HK-2 (cell line): ENCODE measurements around the gene BRCA2.
"Not testable (repeated sequence)": the region's sequence is repeated elsewhere in the genome, so short reads cannot be mapped to it uniquely, and the experiment has no call there.

Experiments used
- DNase-seq: peaks from one replicate; pipeline ENCODE4 v3.0.0-alpha.2; 2018; ENCODE audit not compliant: unreplicated experiment

Gene BRCA2

DNA sequence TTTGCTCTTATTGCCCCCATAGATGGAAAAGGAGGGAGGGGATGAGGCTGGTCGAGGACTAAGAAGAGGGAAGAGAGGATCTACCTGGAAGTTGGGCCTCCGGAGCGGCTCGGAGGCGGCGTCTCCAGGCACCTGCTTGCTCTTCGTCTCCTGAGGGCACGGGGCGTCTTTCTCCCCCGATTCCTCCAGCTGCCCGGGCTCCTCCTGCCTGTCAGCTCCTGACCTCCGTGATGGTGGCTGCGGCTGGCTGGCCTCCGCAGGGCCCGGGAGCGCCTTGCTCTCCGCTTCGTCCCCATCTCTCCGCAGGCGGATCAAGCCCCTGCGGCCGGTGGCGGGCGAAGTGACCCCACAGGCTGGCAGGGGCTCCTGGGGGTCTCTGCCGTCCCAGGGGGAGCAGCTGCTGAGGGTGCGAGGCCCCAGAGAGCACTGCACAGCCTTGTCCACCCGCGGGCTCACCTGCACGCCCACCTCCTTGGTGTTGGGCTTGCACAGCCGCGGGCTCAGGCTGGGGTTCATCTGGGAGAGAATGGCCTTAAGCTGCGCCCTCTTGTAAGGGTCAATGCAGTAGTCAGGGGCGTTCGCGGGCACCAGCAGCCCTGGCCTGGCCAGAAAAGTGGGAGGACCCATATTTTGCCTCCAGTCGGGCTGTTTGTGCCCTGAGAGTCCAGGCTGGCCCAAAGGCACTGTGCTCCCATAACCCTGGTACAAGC, 4.0 kb upstream of the BRCA2 start:
- no peak for DNase-seq

DNA sequence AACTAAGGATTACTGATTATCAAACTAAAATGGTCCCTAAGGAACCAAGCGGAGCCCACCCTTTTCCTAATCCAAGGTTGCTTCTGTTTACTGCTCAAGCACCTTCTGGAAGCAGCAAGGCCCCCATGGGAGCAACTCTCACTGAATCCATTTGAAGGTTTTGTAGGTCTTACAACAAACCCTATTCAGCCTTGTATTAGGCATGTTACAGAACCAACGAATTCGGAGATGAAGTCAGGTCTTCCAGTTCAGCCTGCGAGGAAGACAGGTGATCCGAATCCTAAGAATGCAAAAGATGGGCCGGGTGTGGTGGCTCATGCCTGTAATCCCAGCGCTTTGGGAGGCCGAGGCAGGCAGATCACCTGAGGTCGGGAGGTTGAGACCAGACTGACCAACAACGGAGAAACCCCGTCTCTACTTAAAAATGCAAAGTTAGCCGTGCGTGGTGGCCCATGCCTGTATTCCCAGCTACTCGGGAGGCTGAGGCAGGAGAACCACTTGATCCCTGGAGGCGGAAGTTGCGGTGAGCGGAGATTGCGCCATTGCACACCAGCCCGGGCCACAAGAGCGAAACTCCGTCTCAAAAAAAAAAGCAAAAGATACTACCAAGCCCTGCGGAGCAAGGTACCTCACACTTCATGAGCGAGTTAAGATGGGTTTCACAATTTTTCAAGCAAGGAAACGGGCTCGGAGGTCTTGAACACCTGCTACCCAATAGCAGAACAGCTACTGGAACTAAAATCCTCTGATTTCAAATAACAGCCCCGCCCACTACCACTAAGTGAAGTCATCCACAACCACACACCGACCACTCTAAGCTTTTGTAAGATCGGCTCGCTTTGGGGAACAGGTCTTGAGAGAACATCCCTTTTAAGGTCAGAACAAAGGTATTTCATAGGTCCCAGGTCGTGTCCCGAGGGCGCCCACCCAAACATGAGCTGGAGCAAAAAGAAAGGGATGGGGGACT, 754 bp upstream of the BRCA2 start:
- no peak for DNase-seq

DNA sequence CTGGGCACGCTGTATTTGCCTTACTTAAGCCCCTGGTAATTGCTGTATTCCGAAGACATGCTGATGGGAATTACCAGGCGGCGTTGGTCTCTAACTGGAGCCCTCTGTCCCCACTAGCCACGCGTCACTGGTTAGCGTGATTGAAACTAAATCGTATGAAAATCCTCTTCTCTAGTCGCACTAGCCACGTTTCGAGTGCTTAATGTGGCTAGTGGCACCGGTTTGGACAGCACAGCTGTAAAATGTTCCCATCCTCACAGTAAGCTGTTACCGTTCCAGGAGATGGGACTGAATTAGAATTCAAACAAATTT, 676 bp downstream of the BRCA2 start:
- DNase-seq: no peak

DNA sequence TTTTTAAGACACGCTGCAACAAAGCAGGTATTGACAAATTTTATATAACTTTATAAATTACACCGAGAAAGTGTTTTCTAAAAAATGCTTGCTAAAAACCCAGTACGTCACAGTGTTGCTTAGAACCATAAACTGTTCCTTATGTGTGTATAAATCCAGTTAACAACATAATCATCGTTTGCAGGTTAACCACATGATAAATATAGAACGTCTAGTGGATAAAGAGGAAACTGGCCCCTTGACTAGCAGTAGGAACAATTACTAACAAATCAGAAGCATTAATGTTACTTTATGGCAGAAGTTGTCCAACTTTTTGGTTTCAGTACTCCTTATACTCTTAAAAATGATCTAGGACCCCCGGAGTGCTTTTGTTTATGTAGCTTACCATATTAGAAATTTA, 1.2 kb downstream of the BRCA2 start:
- DNase-seq: no peak

DNA sequence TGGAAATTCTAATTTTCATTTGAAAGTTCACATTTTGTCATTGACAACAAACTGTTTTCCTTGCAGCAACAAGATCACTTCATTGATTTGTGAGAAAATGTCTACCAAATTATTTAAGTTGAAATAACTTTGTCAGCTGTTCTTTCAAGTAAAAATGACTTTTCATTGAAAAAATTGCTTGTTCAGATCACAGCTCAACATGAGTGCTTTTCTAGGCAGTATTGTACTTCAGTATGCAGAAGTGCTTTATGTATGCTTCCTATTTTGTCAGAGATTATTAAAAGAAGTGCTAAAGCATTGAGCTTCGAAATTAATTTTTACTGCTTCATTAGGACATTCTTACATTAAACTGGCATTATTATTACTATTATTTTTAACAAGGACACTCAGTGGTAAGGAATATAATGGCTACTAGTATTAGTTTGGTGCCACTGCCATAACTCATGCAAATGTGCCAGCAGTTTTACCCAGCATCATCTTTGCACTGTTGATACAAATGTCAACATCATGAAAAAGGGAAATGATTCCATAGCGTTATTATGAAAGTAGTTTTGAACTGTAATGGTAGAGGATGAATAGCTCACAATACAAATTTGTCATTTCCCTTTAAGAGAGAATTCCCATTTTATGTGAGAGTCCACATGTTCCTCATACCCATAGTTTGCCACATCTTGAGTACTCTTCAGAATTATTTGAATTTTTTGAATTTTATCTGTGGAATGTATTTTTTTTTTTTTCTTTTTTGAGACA, 2.6 kb downstream of the BRCA2 start:
- no peak for DNase-seq

DNA sequence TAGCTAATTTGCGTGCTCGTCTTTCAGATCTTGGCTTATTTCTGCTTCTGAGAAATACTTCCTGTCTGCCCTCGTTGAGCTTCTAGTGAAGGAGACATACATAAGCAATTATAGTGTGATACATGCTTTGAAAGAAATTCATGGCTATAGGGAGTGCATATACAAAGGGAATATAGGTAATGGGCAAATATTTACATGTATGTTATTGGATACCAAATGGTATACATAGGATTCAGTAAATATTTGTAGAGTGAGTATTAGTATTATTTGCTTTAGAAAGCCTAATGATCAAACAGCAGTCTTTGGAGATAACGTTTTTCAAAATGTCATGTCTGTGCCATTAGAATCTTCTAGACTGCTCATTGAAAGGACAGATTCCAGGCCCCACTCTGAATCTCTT, 5.2 kb downstream of the BRCA2 start:
- DNase-seq: no peak

DNA sequence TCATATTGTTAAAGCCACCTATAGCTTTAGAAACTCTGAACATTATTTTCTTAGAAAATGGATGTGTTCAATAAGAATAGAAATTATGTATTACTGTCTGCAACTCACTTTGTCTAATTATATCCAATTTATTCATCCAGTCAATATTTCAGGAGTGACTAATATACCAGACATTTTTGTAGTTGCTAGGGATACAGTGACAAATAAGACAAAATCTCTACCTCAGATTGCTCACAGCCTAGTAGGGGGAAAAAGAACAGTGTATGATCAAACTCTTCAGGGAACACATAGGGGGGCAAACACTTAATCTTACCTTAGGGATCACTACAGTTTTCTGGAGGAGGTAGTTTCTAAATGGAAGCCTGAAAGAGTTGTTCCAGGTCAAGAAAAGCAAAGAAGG, 8.6 kb downstream of the BRCA2 start:
- DNase-seq: no peak

DNA sequence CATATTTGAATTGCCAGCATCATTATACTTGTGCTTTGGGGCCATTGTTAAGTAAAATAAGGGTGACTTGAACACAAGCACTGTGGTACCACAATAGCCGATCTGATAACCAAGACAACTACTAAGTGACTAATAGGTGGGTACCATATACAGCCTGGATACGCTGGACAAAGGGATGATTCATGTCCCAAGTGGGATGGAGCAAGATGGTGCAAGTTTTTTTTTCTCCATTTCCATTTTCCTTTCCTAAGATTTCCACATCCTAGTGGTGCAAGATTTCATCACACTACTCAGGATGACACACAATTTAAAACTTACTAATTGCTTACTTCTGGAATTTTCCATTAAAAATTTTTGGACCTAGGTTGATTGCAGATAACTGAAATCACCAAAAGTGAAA, 15.1 kb downstream of the BRCA2 start:
- DNase-seq: no peak

DNA sequence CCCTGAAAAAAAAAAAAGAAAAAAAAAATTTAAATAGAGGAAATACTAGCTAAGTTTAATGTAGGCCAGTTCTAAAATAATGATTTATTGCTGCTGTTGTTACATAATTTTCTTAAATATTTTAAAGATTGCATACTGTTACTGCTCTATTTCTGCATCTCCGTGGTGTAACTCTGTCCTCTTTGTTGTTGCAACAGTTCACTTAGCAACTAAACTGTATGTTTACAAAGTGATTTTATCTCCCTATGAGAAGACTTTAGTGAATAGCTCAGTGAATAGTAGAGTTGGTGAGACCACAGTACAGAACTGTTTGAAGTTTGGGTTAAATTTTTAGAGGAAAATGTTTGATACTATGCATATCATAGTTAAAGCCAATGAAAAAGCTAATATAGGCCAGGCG, 19.4 kb downstream of the BRCA2 start:
- no peak for DNase-seq

DNA sequence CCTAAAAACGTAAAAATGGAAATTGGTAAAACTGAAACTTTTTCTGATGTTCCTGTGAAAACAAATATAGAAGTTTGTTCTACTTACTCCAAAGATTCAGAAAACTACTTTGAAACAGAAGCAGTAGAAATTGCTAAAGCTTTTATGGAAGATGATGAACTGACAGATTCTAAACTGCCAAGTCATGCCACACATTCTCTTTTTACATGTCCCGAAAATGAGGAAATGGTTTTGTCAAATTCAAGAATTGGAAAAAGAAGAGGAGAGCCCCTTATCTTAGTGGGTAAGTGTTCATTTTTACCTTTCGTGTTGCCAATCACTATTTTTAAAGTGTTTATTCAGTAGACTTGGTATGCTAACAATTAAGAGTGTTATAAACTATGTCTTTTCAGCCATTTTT, 25.6 kb downstream of the BRCA2 start:
- no peak for DNase-seq

DNA sequence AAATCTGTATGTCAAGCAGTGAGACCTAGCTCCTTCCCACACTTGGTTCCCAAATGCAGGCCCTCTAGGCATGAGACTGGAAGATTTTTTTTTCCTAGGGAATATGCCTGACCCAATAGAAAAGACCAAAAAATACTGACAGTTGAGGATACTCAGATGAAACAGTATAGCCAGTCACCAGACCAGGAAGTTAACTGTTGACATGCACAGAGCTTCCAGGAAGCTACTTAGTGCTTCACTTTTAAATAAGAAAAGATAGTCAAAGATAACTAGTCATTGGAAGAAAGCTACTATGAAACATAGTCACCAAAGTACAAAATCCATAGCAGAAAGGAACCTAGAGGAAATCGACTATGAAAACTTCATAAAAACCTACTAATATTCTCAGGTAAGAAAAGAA, 32.3 kb downstream of the BRCA2 start:
- no peak for DNase-seq

DNA sequence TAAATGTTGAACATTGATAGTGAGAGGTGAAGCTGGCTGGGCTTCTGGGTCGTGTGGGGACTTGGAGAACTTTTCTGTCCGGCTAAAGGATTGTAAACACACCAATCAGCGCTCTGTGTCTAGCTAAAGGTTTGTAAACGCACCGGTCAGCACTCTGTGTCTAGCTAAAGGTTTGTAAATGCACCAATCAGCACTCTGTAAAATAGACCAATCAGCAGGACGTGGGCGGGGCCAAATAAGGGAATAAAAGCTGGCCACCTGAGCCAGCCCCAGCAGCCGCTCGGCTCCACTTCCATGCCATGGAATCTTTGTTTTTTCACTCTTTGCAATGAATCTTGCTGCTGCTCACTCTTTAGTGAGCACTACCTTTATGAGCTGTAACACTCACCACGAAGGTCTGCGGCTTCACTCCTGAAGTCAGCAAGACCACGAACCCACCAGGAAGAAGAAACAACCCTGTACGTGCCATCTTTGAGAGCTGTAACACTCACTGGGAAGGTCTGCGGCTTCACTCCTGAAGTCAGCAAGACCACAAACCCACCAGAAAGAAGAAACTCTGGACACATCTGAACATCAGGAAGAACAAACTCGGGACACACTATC, 35.6 kb downstream of the BRCA2 start:
- not testable (repeated sequence) for DNase-seq

DNA sequence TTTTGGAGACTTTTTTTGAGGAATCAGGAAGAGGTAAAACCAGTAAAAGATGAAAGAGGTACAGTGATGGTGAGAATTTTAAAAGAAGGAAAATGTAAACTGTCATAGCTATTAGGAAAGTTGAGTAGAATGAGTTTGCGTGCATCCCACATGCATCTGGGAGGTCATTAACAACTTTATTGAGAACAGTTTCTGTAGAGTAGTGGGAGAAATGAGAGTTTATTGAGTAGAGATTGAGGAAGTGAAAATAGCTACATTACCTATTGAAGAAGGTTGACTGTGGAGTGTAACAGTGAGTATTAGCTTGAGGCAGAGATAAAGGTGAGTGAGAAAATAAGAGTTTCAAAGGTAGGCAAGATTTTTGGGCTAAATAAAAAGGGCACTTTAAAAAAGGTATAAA, 38.7 kb downstream of the BRCA2 start:
- no peak for DNase-seq

DNA sequence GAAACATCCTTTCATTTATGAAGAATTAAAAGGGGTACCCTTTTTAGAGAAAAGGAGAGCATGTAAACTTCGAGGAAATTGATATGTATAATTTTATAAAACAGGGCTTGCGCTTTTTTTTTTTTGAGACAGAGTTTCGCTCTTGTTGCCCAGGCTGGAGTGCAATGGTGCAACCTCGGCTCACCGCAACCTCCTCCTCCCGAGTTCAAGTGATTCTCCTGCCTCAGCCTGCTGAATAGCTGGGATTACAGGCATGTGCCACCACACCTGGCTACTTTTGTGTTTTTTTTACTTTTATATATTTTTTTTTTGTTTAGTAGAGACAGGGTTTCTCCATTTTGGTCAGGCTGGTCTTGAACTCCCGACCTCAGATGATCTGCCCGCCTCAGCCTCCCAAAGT, 40.6 kb downstream of the BRCA2 start:
- not testable (repeated sequence) for DNase-seq

DNA sequence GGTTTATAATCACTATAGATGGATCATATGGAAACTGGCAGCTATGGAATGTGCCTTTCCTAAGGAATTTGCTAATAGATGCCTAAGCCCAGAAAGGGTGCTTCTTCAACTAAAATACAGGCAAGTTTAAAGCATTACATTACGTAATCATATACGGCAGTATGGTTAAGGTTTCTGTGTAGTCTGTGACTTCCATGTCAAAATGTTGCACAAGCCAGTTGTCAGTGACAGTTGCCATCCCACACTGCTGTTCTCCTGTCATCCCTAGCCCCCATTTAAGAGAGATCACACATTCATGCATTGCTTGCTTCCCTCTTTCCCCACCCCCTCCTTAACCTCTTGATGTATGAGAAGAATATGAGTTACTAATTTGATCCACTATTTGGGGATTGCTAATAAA, 47.3 kb downstream of the BRCA2 start:
- DNase-seq: no peak

DNA sequence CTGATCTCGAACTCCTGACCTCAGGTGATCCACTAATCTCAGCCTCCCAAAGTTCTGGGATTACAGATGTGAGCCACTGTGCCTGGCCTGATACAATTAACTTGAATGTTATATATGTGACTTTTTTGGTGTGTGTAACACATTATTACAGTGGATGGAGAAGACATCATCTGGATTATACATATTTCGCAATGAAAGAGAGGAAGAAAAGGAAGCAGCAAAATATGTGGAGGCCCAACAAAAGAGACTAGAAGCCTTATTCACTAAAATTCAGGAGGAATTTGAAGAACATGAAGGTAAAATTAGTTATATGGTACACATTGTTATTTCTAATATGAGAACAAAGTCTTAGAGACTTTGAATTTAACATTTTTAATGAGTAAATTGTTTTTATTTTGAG, 55.5 kb downstream of the BRCA2 start:
- DNase-seq: no peak

DNA sequence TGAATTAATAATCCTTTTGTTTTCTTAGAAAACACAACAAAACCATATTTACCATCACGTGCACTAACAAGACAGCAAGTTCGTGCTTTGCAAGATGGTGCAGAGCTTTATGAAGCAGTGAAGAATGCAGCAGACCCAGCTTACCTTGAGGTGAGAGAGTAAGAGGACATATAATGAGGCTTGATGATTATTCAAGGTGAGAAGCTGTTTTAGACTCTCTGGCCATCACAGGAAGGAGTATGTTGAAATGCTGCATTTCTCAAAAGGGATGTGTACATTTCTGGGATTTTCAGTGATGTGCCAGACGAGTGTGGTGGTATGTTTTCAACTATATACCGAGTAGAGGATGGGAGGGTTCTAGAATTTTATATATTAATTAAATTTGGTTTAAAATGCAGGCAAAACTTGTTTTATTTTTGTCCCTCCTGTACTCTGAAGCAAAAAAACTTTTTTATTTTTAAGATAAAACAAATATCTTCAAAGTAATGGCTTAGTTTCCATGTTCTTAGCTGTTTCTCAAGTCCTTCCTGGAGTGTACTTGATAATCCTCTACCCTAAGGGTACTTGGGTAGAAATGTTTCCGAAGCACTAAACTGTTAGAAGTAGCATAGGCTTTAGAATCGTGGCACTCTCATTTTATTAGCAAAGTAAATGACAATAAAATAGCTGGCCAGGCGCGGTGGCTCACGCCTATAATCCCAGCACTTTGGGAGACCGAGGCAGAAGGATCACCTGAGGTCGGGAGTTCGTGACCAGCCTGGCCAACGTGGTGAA, 61.5 kb downstream of the BRCA2 start:
- DNase-seq: no peak

DNA sequence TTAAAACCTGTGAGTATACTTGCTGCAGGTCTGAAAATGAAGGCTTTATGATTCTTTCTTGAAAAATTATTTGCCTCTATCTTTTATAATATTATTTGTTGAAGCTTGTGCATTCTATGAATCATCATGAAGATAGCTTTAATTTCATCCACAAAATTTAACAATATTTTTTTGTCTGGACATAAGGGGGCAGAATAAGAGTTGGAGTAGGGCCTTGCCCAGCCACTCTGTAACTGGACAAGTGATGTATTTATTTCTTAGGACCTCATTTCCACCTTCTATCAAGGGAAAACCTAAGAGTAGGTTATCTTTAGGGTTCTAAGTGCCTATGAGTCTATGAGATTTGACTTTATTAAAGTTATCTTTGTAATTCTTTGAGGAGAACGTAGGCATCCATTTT, 62.7 kb downstream of the BRCA2 start:
- DNase-seq: no peak

DNA sequence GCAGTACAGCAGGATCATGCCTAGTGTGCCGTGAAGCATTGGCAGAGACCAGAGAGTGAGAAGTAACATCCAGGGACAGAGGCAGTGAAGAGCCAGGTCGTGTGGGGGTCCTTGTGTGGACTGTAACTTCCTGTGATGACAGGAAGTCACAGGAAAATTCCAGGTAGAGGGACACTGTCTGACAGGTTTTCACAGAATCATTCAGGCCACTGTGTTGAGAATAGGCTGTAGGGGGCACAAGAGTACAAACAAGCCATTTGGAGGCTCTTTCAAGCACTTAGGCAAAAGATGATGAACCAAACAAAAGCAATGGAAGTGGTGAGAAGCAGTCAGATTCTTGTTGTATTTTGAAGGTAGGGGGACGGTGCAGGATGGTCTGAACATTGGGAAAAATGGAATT, 66.2 kb downstream of the BRCA2 start:
- DNase-seq: no peak

DNA sequence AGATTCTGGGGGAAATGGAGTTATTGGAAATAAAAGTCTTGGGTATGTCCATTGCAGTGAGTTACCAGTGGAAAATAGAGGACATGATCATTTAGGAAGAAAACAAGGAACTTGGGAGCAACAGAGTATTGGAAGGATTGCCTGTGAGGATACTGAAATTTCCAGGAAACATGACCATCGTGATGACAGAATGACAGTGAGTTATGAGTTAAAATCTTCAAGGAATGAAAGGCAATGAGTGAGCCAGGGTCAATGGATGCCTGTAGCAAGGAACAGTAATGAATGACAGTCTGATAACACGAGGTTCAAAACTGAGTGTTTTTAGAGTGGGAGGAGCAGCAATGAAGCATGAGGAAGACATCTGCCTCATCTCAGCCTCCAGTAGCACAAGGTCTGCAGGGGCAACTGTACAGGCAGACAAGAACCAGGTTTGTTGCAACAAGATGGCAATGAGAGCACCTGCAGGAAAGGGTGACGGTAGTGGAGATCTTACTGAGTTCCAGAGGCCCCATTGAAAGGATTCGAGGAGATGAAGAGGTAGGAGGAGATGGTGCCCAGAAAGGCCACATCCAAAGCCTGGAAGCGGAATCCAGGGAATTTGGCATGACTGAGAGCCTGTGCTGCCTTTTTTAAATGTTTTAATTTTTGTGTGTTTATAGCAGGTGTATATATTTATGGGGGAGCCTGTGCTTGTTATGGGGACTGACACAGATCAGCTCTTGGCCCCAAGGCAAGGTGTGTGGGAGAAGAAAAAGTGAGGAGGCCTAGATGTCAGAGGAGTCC, 68.7 kb downstream of the BRCA2 start:
- DNase-seq: no peak

DNA sequence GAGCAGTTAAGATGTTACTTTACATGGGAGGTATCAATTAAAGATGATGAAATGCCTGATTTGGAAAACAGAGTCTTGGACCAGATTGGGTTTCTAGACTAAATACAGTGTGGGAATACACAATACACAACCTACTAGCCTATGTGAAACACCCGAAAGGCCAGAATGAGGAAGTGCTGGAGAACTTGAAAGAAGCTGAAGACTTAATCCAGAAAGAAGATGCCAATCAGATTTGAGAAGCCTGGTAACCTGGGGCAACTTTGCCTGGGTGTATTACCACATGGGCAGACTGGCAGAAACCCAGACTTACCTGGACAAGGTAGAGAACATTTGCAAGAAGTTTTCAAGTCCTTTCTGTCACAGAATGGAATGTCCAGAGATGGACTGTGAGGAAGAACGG, 69.4 kb downstream of the BRCA2 start:
- DNase-seq: no peak
